GM23338 (cell line): ENCODE measurements around the gene ADGRG4.

Experiments used
- CREB1 ChIP-seq: fragments of 250-450 bp; sonication (Bioruptor Pico); IDR thresholded peaks from 2 replicates; pipeline ENCODE4 v1.5.0; 2020; ENCODE audit warnings: low read depth, mild to moderate bottlenecking, moderate library complexity
- EZH2 ChIP-seq: fragments of 200-600 bp; sonication (generic); IDR thresholded peaks from one replicate; pipeline ENCODE4 v1.8.0; 2017; ENCODE audit warnings: antibody characterized with exemption, mild to moderate bottlenecking, low read depth; ENCODE audit not compliant: unreplicated experiment
- EZH2phosphoT487 ChIP-seq: fragments of 200-600 bp; sonication (generic); IDR thresholded peaks from one replicate; pipeline ENCODE4 v1.8.1; 2018; ENCODE audit warnings: antibody characterized with exemption; ENCODE audit not compliant: unreplicated experiment
- POLR2AphosphoS5 ChIP-seq: IDR thresholded peaks from 2 replicates; pipeline ENCODE4 v1.6.1; 2016; ENCODE audit warnings: antibody characterized with exemption, low read depth
- REST ChIP-seq: IDR thresholded peaks from one replicate; pipeline ENCODE4 v1.6.1; 2018; ENCODE audit warnings: antibody characterized with exemption; ENCODE audit not compliant: unreplicated experiment
- TF ChIP-seq, protein P1 (sequence below), 2 experiments: fragments of 200-600 bp in 1 of 2; sonication (generic) in 1 of 2; conservative IDR thresholded peaks; 2 replicates each; pipeline versions ENCODE4 v1.5.1 to v1.6.1; 2016 to 2017; ENCODE audit warnings: antibody characterized with exemption in 2 of 2, low read depth in 2 of 2, mild to moderate bottlenecking in 2 of 2, moderate library complexity in 1 of 2

DNA sequence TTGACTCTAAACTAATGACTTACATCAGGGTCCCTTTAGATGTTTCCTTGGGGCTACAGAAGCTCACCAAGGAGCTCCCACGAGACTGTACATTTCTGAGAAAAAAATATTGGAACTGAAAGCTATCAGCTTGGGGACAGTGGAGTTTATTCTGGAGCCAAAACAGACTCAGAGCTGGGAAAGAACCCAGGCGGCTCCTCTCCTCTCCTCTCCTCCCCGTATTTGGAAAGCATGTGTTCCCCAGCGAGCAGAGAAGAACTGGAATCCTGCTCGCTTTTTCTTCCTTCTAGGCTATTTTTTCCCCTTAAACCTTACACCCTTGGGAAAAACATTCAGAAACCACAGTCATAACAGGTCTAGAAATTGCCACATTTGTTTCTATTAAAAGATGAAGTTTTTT lies 45.2 kb upstream of the ADGRG4 start:
- TF ChIP-seq, protein P1, sequence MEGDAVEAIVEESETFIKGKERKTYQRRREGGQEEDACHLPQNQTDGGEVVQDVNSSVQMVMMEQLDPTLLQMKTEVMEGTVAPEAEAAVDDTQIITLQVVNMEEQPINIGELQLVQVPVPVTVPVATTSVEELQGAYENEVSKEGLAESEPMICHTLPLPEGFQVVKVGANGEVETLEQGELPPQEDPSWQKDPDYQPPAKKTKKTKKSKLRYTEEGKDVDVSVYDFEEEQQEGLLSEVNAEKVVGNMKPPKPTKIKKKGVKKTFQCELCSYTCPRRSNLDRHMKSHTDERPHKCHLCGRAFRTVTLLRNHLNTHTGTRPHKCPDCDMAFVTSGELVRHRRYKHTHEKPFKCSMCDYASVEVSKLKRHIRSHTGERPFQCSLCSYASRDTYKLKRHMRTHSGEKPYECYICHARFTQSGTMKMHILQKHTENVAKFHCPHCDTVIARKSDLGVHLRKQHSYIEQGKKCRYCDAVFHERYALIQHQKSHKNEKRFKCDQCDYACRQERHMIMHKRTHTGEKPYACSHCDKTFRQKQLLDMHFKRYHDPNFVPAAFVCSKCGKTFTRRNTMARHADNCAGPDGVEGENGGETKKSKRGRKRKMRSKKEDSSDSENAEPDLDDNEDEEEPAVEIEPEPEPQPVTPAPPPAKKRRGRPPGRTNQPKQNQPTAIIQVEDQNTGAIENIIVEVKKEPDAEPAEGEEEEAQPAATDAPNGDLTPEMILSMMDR (conservative IDR thresholded peaks at IDR 0.05; ENCODE audit: low read depth in 2 of 2) = no peak
- no peak for TF ChIP-seq EZH2
- TF ChIP-seq EZH2phosphoT487 = no peak
- TF ChIP-seq POLR2AphosphoS5 = no peak
- TF ChIP-seq CREB1 = no peak
- no peak for TF ChIP-seq REST
